B cell (primary cell): ENCODE results near the gene RBM6. TPM values are rescaled to one million over a fixed set of nuclear protein-coding genes. Genes with fewer than 3 reads are reported as not detected.

Experiments used
- ATAC-seq: fragments of 200-7000 bp; cut with Tn5 transposase; one replicate; pipeline ENCODE4 v1.10.0; 2021; ENCODE audit warnings: low read depth, mild to moderate bottlenecking, moderate number of reproducible peaks, moderate library complexity
- CTCF ChIA-PET: fragments of 350-600 bp; sonication (Branson Sonifier 250); formaldehyde crosslinking; loops from one replicate; lab custom pipeline; 2021; ENCODE audit warnings: antibody characterized with exemption, inconsistent platforms; lab: Charles Lee
- POLR2A ChIA-PET: fragments of 350-600 bp; sonication (Branson Sonifier 250); formaldehyde crosslinking; loops from one replicate; lab custom pipeline; 2021; ENCODE audit warnings: antibody characterized with exemption; lab: Charles Lee
- DNase-seq: peaks from one replicate; pipeline ENCODE4 v3.0.0; 2013
- H2AFZ ChIP-seq: 2 replicates; pipeline ENCODE4 v1.6.1; 2012; ENCODE audit warnings: mild to moderate bottlenecking, low read depth, low read length; ENCODE audit not compliant: insufficient read depth, poor library complexity, severe bottlenecking
- H3K27ac ChIP-seq, 2 donors: 1 replicate in 1 of 2; 2 replicates in 1 of 2; pipeline ENCODE4 v1.5.1; 2012 to 2013; ENCODE audit warnings: low read length in 2 of 2, mild to moderate bottlenecking in 2 of 2, moderate library complexity in 1 of 2
- H3K27me3 ChIP-seq, 4 experiments: fragments of 200-600 bp in 1 of 4; sonication (generic) in 1 of 4; replicated peaks in 1 of 4; 1 replicate in 2 of 4; 2 replicates in 2 of 4; pipeline versions ENCODE4 v1.6.1 to v1.7.0; 2013 to 2016; ENCODE audit warnings: low read length in 3 of 4, mild to moderate bottlenecking in 2 of 4, mixed read lengths in 1 of 4, moderate library complexity in 1 of 4; ENCODE audit not compliant: insufficient read depth in 4 of 4, control insufficient read depth in 3 of 4; ENCODE audit errors: control extremely low read depth in 1 of 4
- H3K36me3 ChIP-seq, 2 experiments: replicated peaks in 1 of 2; 1 replicate in 1 of 2; 2 replicates in 1 of 2; pipeline versions ENCODE4 v1.6.1 to v1.7.1; 2013; ENCODE audit warnings: low read length in 1 of 2; ENCODE audit not compliant: insufficient read depth in 2 of 2, control insufficient read depth in 1 of 2; ENCODE audit errors: control extremely low read depth in 1 of 2, extremely low read depth in 1 of 2
- H3K4me1 ChIP-seq, 2 donors: fragments of 200-600 bp in 1 of 2; sonication (generic) in 1 of 2; 1 replicate in 1 of 2; 2 replicates in 1 of 2; pipeline versions ENCODE4 v1.5.1 to v1.6.1; 2013 to 2017; ENCODE audit warnings: low read length in 2 of 2; ENCODE audit not compliant: control insufficient read depth in 2 of 2, insufficient read depth in 2 of 2
- H3K4me2 ChIP-seq: replicated peaks from 2 replicates; pipeline ENCODE3; 2012; ENCODE audit warnings: mild to moderate bottlenecking, low read depth, low read length; ENCODE audit not compliant: poor library complexity, severe bottlenecking
- H3K4me3 ChIP-seq, 5 experiments: fragments of 200-600 bp in 1 of 5; sonication (generic) in 1 of 5; 1 replicate in 3 of 5; 2 replicates in 2 of 5; pipeline versions ENCODE4 v1.5.1 to v1.7.0; 2011 to 2016; ENCODE audit warnings: low read length in 4 of 5, mild to moderate bottlenecking in 4 of 5, low read depth in 2 of 5, control low read depth in 1 of 5, moderate library complexity in 1 of 5; ENCODE audit not compliant: insufficient read depth in 1 of 5; ENCODE audit errors: control extremely low read depth in 1 of 5, extremely low read depth in 1 of 5
- H3K79me2 ChIP-seq: fragments of 200-600 bp; sonication (generic); one replicate; pipeline ENCODE4 v1.6.0; 2016; ENCODE audit warnings: low read length; ENCODE audit not compliant: control insufficient read depth, insufficient read depth
- H3K9ac ChIP-seq: fragments of 200-600 bp; sonication (generic); 2 replicates; pipeline ENCODE4 v1.6.1; 2017; ENCODE audit warnings: mild to moderate bottlenecking, low read length, moderate library complexity
- H3K9me3 ChIP-seq, 3 donors: one replicate each; pipeline versions ENCODE4 v1.6.1 to v1.7.1; 2013; ENCODE audit warnings: low read length in 2 of 3; ENCODE audit not compliant: control insufficient read depth in 2 of 3, insufficient read depth in 1 of 3; ENCODE audit errors: control extremely low read depth in 1 of 3
- H4K20me1 ChIP-seq: 2 replicates; pipeline ENCODE4 v1.6.0; 2012; ENCODE audit warnings: mild to moderate bottlenecking, low read length; ENCODE audit not compliant: insufficient read depth, control insufficient read depth, poor library complexity, severe bottlenecking
- H3K27ac Mint-ChIP-seq: one replicate; pipeline ENCODE4 v1.8.0; 2021; ENCODE audit warnings: mixed read lengths
- H3K27me3 Mint-ChIP-seq: one replicate; pipeline ENCODE4 v1.8.0; 2021; ENCODE audit warnings: mixed read lengths
- H3K4me1 Mint-ChIP-seq: one replicate; pipeline ENCODE4 v1.8.0; 2021; ENCODE audit warnings: mixed read lengths
- H3K4me3 Mint-ChIP-seq: one replicate; pipeline ENCODE4 v1.8.0; 2021; ENCODE audit warnings: mixed read lengths
- H3K9me3 Mint-ChIP-seq: one replicate; pipeline ENCODE4 v1.8.0; 2022; ENCODE audit warnings: mixed read lengths; ENCODE audit not compliant: insufficient read depth
- EZH2 ChIP-seq: IDR thresholded peaks from 2 replicates; pipeline ENCODE4 v1.6.1; 2012; ENCODE audit warnings: borderline replicate concordance, low read depth, mild to moderate bottlenecking, moderate library complexity, low read length; ENCODE audit not compliant: insufficient read depth, poor library complexity, severe bottlenecking
- WGBS: methylation state at CpG from one replicate; pipeline ENCODE4 v1.1.5; 2013; ENCODE audit warnings: missing lambda C conversion rate; ENCODE audit not compliant: insufficient coverage; 5-methylcytosine and 5-hydroxymethylcytosine counted together
- intact Hi-C: fragments of 100-400 bp; cut with micrococcal nuclease; formaldehyde crosslinking; loops from one replicate; pipeline ENCODE4 v1.10.0; 2022
- polyA plus RNA-seq: library from polyadenylated mRNA; depleted of rRNA; stranded (reverse); fragments of >200 nt; gene quantifications from 2 replicates; pipeline ENCODE4 v1.2.3, GENCODE V29; 2012
- total RNA-seq, 2 donors: library from RNA; stranded (reverse); fragments of 120-200 nt in 1 of 2; gene quantifications; 1 replicate in 1 of 2; 2 replicates in 1 of 2; pipeline versions ENCODE4 v1.2.3 to v1.2.4, GENCODE V29; 2013 to 2022
- TF ChIP-seq, protein P1 (sequence below): fragments of 200-600 bp; IDR thresholded peaks from one replicate; pipeline ENCODE4 v1.8.0; 2022; ENCODE audit warnings: antibody characterized with exemption, mild to moderate bottlenecking

Gene RBM6
- total and polyA plus RNA-seq, 2 donors (not counting 1 experiment from before 2014, with no cell fraction given) = 223 to 285 TPM

DNA sequence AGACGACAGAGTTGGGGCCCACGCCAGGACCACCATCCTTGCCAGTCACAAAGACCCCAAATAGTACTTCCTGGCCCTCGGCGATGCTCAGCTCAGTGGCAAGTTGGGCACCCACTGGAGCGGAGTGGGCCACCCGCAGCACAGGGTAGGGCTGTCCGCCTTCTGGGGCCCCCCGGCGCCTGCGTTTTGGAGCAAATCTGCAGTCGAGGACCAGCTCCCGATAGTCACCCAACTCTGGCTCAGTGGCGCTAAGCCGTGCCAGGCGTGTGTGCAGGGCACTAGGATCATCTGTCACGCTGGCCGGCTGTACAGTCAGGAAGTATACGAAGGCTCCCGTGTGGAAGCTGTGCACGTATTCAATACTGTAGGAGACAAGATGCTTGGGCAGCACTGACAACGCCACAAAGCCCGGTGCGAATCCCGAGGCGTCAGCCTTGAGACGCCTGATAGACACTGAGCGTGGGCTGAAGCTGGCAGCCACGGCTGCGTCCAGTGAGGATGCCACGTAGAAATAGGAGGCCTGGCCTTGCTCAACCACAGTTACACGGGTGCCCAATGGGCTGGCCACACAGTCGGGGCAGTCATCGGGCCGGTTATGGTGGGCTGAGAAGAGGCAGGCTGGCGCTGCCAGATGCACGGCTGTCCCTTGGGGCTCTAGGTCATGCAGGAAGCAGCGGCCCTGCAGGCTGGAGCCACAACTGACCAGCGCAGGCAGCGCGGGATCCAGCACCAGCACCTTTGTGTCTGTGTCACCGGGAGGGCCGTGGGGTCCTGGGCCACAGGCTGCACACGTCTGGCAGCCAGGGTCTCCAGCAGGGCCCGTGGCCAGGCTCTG is 37.2 kb upstream of the RBM6 start:
- Histone ChIP-seq H3K9ac (no peak overlapping the region), H4K20me1 (no peaks in the 10 kb centered on the region), H3K9me3 (peaks cover 0 to 6% (median 0%) of the 10 kb centered on the region in 3 donors), H3K4me1 (peaks cover 14 to 36% of the 10 kb centered on the region in 2 donors), H3K27ac (no peak overlapping the region), H3K4me2 (peak overlapping the region; percentile 78), H3K4me3 (no peak overlapping the region), H3K79me2 (no peaks in the 10 kb centered on the region), H2AFZ (no peak overlapping the region), H3K27me3 (no peaks in the 10 kb centered on the region), H3K36me3 (no peaks in the 10 kb centered on the region)
- TF ChIP-seq EZH2 = no peak
- TF ChIP-seq, protein P1, sequence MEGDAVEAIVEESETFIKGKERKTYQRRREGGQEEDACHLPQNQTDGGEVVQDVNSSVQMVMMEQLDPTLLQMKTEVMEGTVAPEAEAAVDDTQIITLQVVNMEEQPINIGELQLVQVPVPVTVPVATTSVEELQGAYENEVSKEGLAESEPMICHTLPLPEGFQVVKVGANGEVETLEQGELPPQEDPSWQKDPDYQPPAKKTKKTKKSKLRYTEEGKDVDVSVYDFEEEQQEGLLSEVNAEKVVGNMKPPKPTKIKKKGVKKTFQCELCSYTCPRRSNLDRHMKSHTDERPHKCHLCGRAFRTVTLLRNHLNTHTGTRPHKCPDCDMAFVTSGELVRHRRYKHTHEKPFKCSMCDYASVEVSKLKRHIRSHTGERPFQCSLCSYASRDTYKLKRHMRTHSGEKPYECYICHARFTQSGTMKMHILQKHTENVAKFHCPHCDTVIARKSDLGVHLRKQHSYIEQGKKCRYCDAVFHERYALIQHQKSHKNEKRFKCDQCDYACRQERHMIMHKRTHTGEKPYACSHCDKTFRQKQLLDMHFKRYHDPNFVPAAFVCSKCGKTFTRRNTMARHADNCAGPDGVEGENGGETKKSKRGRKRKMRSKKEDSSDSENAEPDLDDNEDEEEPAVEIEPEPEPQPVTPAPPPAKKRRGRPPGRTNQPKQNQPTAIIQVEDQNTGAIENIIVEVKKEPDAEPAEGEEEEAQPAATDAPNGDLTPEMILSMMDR = no peak
- DNase-seq = peak; percentile 24
- peaks cover 26% of the 10 kb centered on the region for H3K4me1 Mint-ChIP-seq
- intact Hi-C loops = loop anchor here (1.0 kb wide), 1 partner anchor 46 kb away; the partner anchor contains the start of gene TRAIP
- CTCF ChIA-PET = no interaction called here
- no peak overlapping the region for H3K27ac Mint-ChIP-seq
- H3K4me3 Mint-ChIP-seq = peak overlapping the region; percentile 32
- no peak for ATAC-seq
- no peaks in the 10 kb centered on the region for H3K9me3 Mint-ChIP-seq
- no peaks in the 10 kb centered on the region for H3K27me3 Mint-ChIP-seq
- 96% methylated on average over 43 of the region's 44 CpGs for WGBS
- POLR2A ChIA-PET = interaction anchor here (0.6 to 0.9 kb wide), 2 partner anchors 38 to 209 kb away, joined by 4 to 7 read pairs; partner anchors contain the start of gene RBM6
